Measurements from ENCODE around the gene KIAA1328.

DNA sequence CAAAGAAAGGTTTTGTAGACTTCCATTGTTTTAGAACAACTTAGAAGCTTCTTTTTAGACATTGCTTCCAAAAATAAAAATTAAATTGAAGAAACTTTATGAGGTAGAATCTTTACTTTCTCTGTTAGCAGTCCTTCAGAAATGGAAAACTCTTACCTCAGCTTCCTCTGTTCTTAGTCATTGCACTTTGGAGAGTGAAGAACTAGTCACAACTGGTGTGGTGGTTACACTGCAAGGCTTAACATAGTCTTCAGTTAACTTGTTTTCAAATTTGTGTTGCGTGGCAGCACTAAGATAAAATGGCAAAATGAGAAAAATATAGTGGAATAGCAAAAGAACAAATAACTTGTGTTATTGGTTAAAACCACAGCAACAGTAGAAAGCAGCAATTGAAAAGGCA, 332.6 kb downstream of the KIAA1328 start:
- TF ChIP-seq ESRRA (IDR thresholded peaks at IDR 0.05; ENCODE audit: borderline replicate concordance, low read length) (no peak), JUN (IDR thresholded peaks at IDR 0.05) (no peak), KDM1A (IDR thresholded peaks at IDR 0.05; ENCODE audit: low read depth) (no peak), MYC (IDR thresholded peaks at IDR 0.05; ENCODE audit: borderline replicate concordance, low read length) (no peak), ZSCAN20 (CRISPR knock-in tag; IDR thresholded peaks at IDR 0.05) (no peak)
- TF ChIP-seq, protein P1, sequence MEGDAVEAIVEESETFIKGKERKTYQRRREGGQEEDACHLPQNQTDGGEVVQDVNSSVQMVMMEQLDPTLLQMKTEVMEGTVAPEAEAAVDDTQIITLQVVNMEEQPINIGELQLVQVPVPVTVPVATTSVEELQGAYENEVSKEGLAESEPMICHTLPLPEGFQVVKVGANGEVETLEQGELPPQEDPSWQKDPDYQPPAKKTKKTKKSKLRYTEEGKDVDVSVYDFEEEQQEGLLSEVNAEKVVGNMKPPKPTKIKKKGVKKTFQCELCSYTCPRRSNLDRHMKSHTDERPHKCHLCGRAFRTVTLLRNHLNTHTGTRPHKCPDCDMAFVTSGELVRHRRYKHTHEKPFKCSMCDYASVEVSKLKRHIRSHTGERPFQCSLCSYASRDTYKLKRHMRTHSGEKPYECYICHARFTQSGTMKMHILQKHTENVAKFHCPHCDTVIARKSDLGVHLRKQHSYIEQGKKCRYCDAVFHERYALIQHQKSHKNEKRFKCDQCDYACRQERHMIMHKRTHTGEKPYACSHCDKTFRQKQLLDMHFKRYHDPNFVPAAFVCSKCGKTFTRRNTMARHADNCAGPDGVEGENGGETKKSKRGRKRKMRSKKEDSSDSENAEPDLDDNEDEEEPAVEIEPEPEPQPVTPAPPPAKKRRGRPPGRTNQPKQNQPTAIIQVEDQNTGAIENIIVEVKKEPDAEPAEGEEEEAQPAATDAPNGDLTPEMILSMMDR (IDR thresholded peaks at IDR 0.05) = no peak
